Measurements from ENCODE around the gene SARNP. TPM values are rescaled to one million over a fixed set of nuclear protein-coding genes. Genes with fewer than 3 reads are reported as not detected.

SARNP gene
- total and polyA plus RNA-seq, 8 donors: 16.1 to 200 (median 87.1) TPM

GRCh38 chr12:55717011-55718007 is 100.2 kb downstream of the SARNP start:
- intact Hi-C loops (cut with DNase I; ENCODE audit: low total_unique reads): no loop called here
- H3K4me3 ChIP-seq: peak overlapping the region; percentile 56 to 82 (median 64)
- peak overlapping the region; percentile 89 to 100 (median 98) for H3K27ac ChIP-seq
- H3K27me3 ChIP-seq: no peaks in the 10 kb centered on the region
- peaks cover 0 to 13% (median 0%) of the 10 kb centered on the region in 4 donors for H3K36me3 ChIP-seq
- H3K9me3 ChIP-seq: no peaks in the 10 kb centered on the region
- TF ChIP-seq CTCF (IDR thresholded peaks at IDR 0.05) (no peak), POLR2AphosphoS5 (IDR thresholded peaks at IDR 0.05) (no peak), EP300 (IDR thresholded peaks at IDR 0.05) (no peak), POLR2A (IDR thresholded peaks at IDR 0.05) (no peak)
- peak in 1 of 2 donors; percentile 26 for DNase-seq
- peaks cover 67 to 80% (median 74%) of the 10 kb centered on the region in 4 donors for H3K4me1 ChIP-seq
- WGBS, 5 donors: 24 to 35% (median 32%) methylated on average over 7 to 8 of the region's 8 CpGs

- no peaks in the 10 kb centered on the region for H3K9me3 ChIP-seq
- no peaks in the 10 kb centered on the region for H3K27me3 ChIP-seq
- peaks cover 60 to 78% (median 70%) of the 10 kb centered on the region in 4 donors for H3K4me1 ChIP-seq
- H3K4me3 ChIP-seq: peak overlapping the region; percentile 56 to 82 (median 64)
- WGBS, 5 donors: 1 to 3% (median 2%) methylated on average over 12 to 13 of the region's 13 CpGs
- intact Hi-C loops (cut with DNase I; ENCODE audit: low total_unique reads): no loop called here
- peak overlapping the region; percentile 89 to 100 (median 98) for H3K27ac ChIP-seq
- H3K36me3 ChIP-seq: peaks cover 0 to 13% (median 0%) of the 10 kb centered on the region in 4 donors
- TF ChIP-seq CTCF (IDR thresholded peaks at IDR 0.05): no peak
- TF ChIP-seq EP300 (IDR thresholded peaks at IDR 0.05): no peak
- TF ChIP-seq POLR2AphosphoS5 (IDR thresholded peaks at IDR 0.05): no peak
- TF ChIP-seq POLR2A (IDR thresholded peaks at IDR 0.05): no peak
- no peak for DNase-seq
Observed at GRCh38 chr12:55716582-55716957, 101.0 kb downstream of the SARNP start.

- WGBS, 5 donors: 0 to 1% (median 0%) methylated on average over 40 to 42 of the region's 42 CpGs
- Histone ChIP-seq H3K36me3 (peaks cover 0 to 13% (median 0%) of the 10 kb centered on the region in 4 donors), H3K27ac (peak within 1 kb of the TSS; percentile 89 to 100 (median 98)), H3K4me3 (peak within 1 kb of the TSS; percentile 56 to 82 (median 64)), H3K4me1 (peaks cover 55 to 73% (median 64%) of the 10 kb centered on the region in 4 donors), H3K9me3 (no peaks in the 10 kb centered on the region), H3K27me3 (no peaks in the 10 kb centered on the region)
- DNase-seq: peak; percentile 96 to 97
- peak; percentile 90 to 96 (median 90) for TF ChIP-seq POLR2AphosphoS5 (IDR thresholded peaks at IDR 0.05)
- TF ChIP-seq EP300 (IDR thresholded peaks at IDR 0.05): peak; percentile 75
- TF ChIP-seq CTCF (IDR thresholded peaks at IDR 0.05): peak in 2 of 7 experiments; percentile 11 to 14
- TF ChIP-seq POLR2A (IDR thresholded peaks at IDR 0.05): no peak
- intact Hi-C loops (cut with DNase I; ENCODE audit: low total_unique reads): no loop called here
Observed at GRCh38 chr12:55715833-55716581, 101.5 kb downstream of the SARNP start, which contains the start of gene BLOC1S1. Gene BLOC1S1, plus strand, starts transcription at chr12:55716046. Its CDS starts 6 bp downstream, at chr12:55716052.

Measured in stomach (tissue), 9 donors.